Central memory CD8-positive, alpha-beta T cell (primary cell): Measurements from ENCODE around the gene SPOCK1.

Source experiments
- ATAC-seq: fragments of 150-1000 bp; cut with Tn5 transposase; replicated peaks from 2 replicates; pipeline ENCODE4 v1.10.0; 2022; ENCODE audit warnings: mild to moderate bottlenecking, moderate FRiP score, moderate number of reproducible peaks; ENCODE audit not compliant: poor library complexity, severe bottlenecking; ENCODE audit errors: extremely low read depth
- DNase-seq, 2 donors: peaks; one replicate each; pipeline ENCODE4 v3.0.0; 2021; ENCODE audit warnings: low spot score in 2 of 2
- H3K27ac Mint-ChIP-seq: one replicate; pipeline ENCODE4 v1.8.0; 2022; ENCODE audit warnings: low read depth, mild to moderate bottlenecking, moderate library complexity, mixed read lengths
- H3K27me3 Mint-ChIP-seq: one replicate; pipeline ENCODE4 v1.8.0; 2022; ENCODE audit warnings: mixed read lengths
- H3K36me3 Mint-ChIP-seq: one replicate; pipeline ENCODE4 v1.8.0; 2022; ENCODE audit warnings: mild to moderate bottlenecking, moderate library complexity, mixed read lengths; ENCODE audit not compliant: insufficient read depth
- H3K4me1 Mint-ChIP-seq: one replicate; pipeline ENCODE4 v1.8.0; 2022; ENCODE audit warnings: mixed read lengths
- H3K4me3 Mint-ChIP-seq: one replicate; pipeline ENCODE4 v1.8.0; 2022; ENCODE audit warnings: mild to moderate bottlenecking, moderate library complexity, mixed read lengths
- H3K9me3 Mint-ChIP-seq: one replicate; pipeline ENCODE4 v1.8.0; 2022; ENCODE audit warnings: mixed read lengths

SPOCK1 gene

GRCh38 chr5:136926073-136926472 lies 573.1 kb downstream of the SPOCK1 start:
- peaks cover 25% of the 10 kb centered on the region for H3K9me3 Mint-ChIP-seq
- no peaks in the 10 kb centered on the region for H3K36me3 Mint-ChIP-seq
- DNase-seq (no peak), ATAC-seq (no peak)
- no peaks in the 10 kb centered on the region for H3K4me1 Mint-ChIP-seq
- H3K4me3 Mint-ChIP-seq: no peak overlapping the region
- no peak overlapping the region for H3K27ac Mint-ChIP-seq
- no peaks in the 10 kb centered on the region for H3K27me3 Mint-ChIP-seq
